Measurements from ENCODE around the gene HERC3. TPM values are rescaled to one million over a fixed set of nuclear protein-coding genes. Genes with fewer than 3 reads are reported as not detected.
A peak's percentile ranks its signal among the peaks of the same experiment; 100 is the strongest.

Gene HERC3
- total and polyA plus RNA-seq, 2 experiments from 2014 or later, result 2.2 to 2.4 TPM

DNA sequence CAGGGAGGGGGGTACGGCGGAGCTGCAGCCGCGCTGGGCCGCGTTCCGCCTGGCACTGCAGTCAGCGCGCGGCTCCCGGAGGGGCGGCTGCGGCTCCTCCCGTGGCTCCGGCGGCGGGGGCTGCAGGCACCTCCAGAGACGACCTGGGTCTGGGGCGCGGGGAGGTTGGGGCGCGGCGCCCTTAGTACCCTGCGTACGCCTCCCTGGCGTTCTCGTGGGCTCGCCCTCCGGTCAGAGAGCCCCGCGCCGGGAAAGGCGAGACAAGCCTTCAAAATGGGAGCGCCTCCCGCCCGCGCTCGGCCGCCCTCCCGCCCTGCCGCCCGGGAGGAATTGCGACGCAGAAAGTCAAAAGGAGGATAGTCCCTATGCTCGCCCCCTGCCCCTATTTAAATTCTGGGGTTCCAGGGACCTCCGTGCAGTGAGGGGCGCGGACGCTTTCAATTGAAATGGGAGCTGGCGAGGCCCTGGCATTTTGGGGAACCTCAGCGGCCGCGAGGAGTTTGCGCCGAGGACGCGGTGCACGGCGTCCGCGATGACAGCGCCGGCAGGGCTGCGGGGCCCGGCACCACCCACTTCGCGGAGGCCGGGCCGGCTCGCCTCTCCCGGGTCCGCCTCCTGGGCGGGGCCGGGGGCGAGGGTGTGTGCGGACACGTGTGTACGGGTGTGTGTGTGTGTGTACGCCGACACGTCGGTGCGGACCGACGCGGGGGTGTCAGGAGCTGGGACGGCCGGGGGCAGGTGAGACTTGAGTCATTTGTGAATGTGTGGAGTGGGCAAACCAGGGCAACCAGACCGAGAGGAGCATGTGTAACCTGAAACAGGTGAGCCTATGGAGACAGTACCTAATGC lies 544 bp downstream of the HERC3 start:
- H4K20me1 ChIP-seq (replicated peaks; ENCODE audit: insufficient read depth), result no peaks in the 10 kb centered on the region
- H3K9me2 ChIP-seq (ENCODE audit: insufficient read depth), result no peaks in the 10 kb centered on the region
- H3K9me3 Mint-ChIP-seq, result no peaks in the 10 kb centered on the region
- peaks cover 37% of the 10 kb centered on the region for H3K27me3 Mint-ChIP-seq (ENCODE audit: insufficient read depth, low read depth, poor library complexity)
- H3K4me3 ChIP-seq, result peak overlapping the region; percentile 80
- H3K4me2 ChIP-seq, result peak overlapping the region; percentile 86
- peaks cover 13% of the 10 kb centered on the region; the same call in 1 of the 2 replicates for H3K4me1 ChIP-seq (ENCODE audit: insufficient read depth)
- DNase-seq (ENCODE audit: low spot score) (peak; percentile 69), ATAC-seq (peak; percentile 77)
- no peaks in the 10 kb centered on the region for H3K36me3 ChIP-seq (ENCODE audit: insufficient read depth)
- peak overlapping the region; percentile 99 for H2AFZ ChIP-seq
- H3K79me2 ChIP-seq (replicated peaks; ENCODE audit: insufficient read depth), result no peaks in the 10 kb centered on the region
- H3F3A ChIP-seq (replicated peaks; ENCODE audit: low read depth), result peaks cover 4% of the 10 kb centered on the region; the same call in 1 of the 2 replicates
- peaks cover 15% of the 10 kb centered on the region; the same call in 2 of the 3 replicates for H3K4me1 Mint-ChIP-seq
- peaks cover 52% of the 10 kb centered on the region for H3K27me3 ChIP-seq (ENCODE audit: insufficient read depth)
- H3K4me3 Mint-ChIP-seq, result peak overlapping the region; percentile 97
- TF ChIP-seq NANOG (IDR thresholded peaks at IDR 0.05; ENCODE audit: borderline replicate concordance) (no peak), POLR2AphosphoS5 (IDR thresholded peaks at IDR 0.05; ENCODE audit: low read depth) (no peak), JUNB (IDR thresholded peaks at IDR 0.05; ENCODE audit: unreplicated experiment) (no peak), ZNF114 (CRISPR knock-in tag; IDR thresholded peaks at IDR 0.05) (no peak), STAT1 (IDR thresholded peaks at IDR 0.05; ENCODE audit: unreplicated experiment) (no peak)
- TF ChIP-seq, protein P1, sequence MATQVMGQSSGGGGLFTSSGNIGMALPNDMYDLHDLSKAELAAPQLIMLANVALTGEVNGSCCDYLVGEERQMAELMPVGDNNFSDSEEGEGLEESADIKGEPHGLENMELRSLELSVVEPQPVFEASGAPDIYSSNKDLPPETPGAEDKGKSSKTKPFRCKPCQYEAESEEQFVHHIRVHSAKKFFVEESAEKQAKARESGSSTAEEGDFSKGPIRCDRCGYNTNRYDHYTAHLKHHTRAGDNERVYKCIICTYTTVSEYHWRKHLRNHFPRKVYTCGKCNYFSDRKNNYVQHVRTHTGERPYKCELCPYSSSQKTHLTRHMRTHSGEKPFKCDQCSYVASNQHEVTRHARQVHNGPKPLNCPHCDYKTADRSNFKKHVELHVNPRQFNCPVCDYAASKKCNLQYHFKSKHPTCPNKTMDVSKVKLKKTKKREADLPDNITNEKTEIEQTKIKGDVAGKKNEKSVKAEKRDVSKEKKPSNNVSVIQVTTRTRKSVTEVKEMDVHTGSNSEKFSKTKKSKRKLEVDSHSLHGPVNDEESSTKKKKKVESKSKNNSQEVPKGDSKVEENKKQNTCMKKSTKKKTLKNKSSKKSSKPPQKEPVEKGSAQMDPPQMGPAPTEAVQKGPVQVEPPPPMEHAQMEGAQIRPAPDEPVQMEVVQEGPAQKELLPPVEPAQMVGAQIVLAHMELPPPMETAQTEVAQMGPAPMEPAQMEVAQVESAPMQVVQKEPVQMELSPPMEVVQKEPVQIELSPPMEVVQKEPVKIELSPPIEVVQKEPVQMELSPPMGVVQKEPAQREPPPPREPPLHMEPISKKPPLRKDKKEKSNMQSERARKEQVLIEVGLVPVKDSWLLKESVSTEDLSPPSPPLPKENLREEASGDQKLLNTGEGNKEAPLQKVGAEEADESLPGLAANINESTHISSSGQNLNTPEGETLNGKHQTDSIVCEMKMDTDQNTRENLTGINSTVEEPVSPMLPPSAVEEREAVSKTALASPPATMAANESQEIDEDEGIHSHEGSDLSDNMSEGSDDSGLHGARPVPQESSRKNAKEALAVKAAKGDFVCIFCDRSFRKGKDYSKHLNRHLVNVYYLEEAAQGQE (IDR thresholded peaks at IDR 0.05; ENCODE audit: unreplicated experiment), result no peak
- H3K27ac ChIP-seq (ENCODE audit: low read depth), result no peak overlapping the region
- H3K27ac Mint-ChIP-seq, result no peak overlapping the region
- no peaks in the 10 kb centered on the region for H3K36me3 Mint-ChIP-seq (ENCODE audit: low read depth)

DNA sequence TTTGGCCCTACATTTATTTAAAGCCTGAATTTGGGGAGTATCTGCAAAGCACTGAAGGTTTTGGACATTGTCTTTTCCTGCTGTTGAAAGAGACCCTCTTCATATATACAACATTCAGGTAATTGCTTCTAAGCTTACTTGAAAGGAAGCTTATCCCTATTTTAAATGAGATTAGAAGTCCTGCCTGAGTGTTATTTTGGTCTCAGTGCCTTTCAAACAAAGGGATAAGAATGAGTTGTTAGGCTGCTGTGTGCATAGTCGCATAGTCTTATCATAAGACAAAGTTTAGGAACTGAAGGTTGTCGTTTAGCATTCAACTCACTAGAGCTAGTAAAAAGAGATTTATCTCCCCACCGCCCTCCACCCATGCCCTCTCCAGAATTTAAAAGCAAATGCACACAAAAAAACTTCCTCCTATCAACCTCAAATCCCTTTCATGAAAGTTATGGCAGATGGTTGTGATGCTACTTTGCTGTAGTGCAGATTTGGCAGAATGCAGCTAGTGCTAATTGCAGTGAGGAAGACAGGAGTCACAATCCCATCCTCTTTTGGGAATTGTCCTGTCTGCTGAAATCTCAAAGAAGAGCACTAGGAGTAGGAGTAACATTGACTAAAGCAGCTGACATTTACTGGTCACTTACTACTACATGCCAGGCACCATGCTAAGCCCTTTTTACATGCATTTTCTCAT lies 5.8 kb downstream of the HERC3 start:
- Histone ChIP-seq H3K4me2 (peak overlapping the region; percentile 58), H3K9me2 (ENCODE audit: insufficient read depth) (no peaks in the 10 kb centered on the region)
- peaks cover 38% of the 10 kb centered on the region for H3K4me1 Mint-ChIP-seq

More for the DNA sequence above, 5.8 kb downstream of the HERC3 start:
- H3K27me3 ChIP-seq (ENCODE audit: insufficient read depth), result peaks cover 25% of the 10 kb centered on the region
- TF ChIP-seq JUNB (IDR thresholded peaks at IDR 0.05; ENCODE audit: unreplicated experiment) (no peak), EZH2 (IDR thresholded peaks at IDR 0.05; ENCODE audit: low read depth, unreplicated experiment) (no peak), ZNF331 (CRISPR knock-in tag; IDR thresholded peaks at IDR 0.05; ENCODE audit: low read depth) (no peak), CREB1 (CRISPR knock-in tag; IDR thresholded peaks at IDR 0.05; ENCODE audit: low read depth) (no peak), ZNF114 (CRISPR knock-in tag; IDR thresholded peaks at IDR 0.05) (no peak), NANOG (IDR thresholded peaks at IDR 0.05; ENCODE audit: borderline replicate concordance) (no peak)
- TF ChIP-seq, protein P2, sequence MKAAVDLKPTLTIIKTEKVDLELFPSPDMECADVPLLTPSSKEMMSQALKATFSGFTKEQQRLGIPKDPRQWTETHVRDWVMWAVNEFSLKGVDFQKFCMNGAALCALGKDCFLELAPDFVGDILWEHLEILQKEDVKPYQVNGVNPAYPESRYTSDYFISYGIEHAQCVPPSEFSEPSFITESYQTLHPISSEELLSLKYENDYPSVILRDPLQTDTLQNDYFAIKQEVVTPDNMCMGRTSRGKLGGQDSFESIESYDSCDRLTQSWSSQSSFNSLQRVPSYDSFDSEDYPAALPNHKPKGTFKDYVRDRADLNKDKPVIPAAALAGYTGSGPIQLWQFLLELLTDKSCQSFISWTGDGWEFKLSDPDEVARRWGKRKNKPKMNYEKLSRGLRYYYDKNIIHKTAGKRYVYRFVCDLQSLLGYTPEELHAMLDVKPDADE (IDR thresholded peaks at IDR 0.05), result no peak
- no peak overlapping the region for H3K4me3 Mint-ChIP-seq
- no peak overlapping the region for H3K27ac ChIP-seq (ENCODE audit: low read depth)
- ATAC-seq (peak; percentile 48; the same call in 2 of the 3 replicates), DNase-seq (ENCODE audit: low spot score) (no peak)
- no peak overlapping the region for H3K27ac Mint-ChIP-seq
- peaks cover 16% of the 10 kb centered on the region for H3K27me3 Mint-ChIP-seq (ENCODE audit: insufficient read depth, low read depth, poor library complexity)
- H3K9me3 Mint-ChIP-seq, result no peaks in the 10 kb centered on the region
- H3K36me3 ChIP-seq (ENCODE audit: insufficient read depth), result no peaks in the 10 kb centered on the region
- H3K36me3 Mint-ChIP-seq (ENCODE audit: low read depth), result no peaks in the 10 kb centered on the region
- H3K4me1 ChIP-seq (ENCODE audit: insufficient read depth), result peaks cover 29% of the 10 kb centered on the region
- 0 out of 2 replicates have a peak overlapping the region, but pooled peaks have one; percentile 3 for H2AFZ ChIP-seq
- no peaks in the 10 kb centered on the region for H4K20me1 ChIP-seq (replicated peaks; ENCODE audit: insufficient read depth)
- no peak overlapping the region for H3K4me3 ChIP-seq
- H3F3A ChIP-seq (replicated peaks; ENCODE audit: low read depth), result no peaks in the 10 kb centered on the region
- H3K79me2 ChIP-seq (replicated peaks; ENCODE audit: insufficient read depth), result no peaks in the 10 kb centered on the region
